Amniotic epithelial cell (primary cell): ENCODE measurements around the gene CAPN11.

ENCODE experiments used
- DNase-seq: peaks from one replicate; pipeline ENCODE4 v3.0.0-alpha.2; 2010; ENCODE audit warnings: low read depth

The CAPN11 gene

GRCh38 chr6:44156494-44157151, 2.0 kb upstream of the CAPN11 start:
- DNase-seq = no peak

- DNase-seq = no peak
Observed at GRCh38 chr6:44157152-44157521, 1.5 kb upstream of the CAPN11 start.

- DNase-seq = peak; percentile 58
Observed at GRCh38 chr6:44161997-44162338, 3.3 kb downstream of the CAPN11 start.

DNA sequence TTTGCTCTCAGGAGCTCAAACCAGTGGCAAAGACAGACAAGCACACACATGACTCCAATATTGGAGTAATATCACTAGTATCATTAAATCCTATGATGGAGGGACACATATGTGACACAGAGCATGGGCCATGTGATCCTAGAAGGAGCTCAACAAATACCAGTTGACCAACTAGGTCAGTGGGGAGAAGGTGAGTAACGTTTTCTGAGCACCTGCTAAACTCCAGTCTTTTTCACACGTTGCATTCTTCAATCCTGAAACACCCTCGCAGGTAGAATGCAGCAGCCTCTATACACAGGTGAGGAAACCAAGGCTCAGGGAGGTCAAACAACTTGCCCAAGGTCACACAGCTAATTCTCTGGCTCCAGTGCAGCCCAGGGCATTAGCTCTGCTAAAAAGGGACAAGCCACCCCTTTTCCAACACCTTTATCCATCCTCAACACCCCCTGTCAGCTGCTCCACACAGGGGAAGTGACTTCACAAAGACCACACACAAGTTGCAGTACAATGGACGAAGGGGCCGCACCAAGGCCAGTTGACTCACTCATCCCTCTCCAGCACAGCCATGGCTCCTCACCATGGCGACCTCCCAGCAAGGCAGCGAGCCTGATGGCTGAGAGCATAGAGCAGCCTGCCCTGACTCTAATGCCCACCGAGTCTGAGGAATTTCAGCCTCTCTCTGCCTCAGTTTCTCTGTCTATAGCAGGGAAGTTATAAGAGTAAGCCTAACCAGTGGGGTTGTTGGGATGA, 4.4 kb downstream of the CAPN11 start:
- DNase-seq = no peak

- no peak for DNase-seq
Observed at GRCh38 chr6:44166116-44166515, 7.5 kb downstream of the CAPN11 start.

GRCh38 chr6:44166591-44167184, 8.1 kb downstream of the CAPN11 start:
- DNase-seq = no peak

DNA sequence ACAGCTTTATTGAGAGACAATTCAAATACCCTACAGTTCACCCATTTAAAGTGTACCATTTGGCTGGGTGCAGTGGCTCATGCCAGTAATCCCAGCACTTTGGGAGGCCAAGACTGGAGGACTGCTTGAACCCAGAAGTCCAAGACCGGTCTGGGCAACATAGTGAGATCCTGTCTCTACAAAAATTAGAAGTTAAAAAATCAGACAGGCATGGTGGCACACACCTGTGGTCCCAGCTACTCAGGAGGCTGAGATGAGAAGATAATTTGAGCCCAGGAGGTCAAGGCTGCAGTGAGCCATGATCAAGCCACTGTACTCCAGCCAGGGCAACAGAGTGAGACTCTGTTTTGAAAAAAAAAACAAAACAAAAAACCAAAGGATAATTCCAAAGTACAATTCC, 8.9 kb downstream of the CAPN11 start:
- DNase-seq = no peak

DNA sequence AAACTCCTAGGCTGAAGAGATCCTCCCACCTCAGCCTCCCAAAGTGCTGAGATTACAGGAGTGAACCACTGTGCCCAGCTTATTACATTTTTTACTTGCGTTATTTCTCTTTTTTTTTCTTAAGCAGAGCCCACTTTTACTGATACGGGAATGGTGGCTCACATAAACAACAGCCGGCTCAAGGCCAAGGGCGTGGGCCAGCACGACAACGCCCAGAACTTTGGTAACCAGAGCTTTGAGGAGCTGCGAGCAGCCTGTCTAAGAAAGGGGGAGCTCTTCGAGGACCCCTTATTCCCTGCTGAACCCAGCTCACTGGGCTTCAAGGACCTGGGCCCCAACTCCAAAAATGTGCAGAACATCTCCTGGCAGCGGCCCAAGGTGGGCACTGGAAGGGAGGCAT, 10.5 kb downstream of the CAPN11 start:
- DNase-seq = no peak

DNA sequence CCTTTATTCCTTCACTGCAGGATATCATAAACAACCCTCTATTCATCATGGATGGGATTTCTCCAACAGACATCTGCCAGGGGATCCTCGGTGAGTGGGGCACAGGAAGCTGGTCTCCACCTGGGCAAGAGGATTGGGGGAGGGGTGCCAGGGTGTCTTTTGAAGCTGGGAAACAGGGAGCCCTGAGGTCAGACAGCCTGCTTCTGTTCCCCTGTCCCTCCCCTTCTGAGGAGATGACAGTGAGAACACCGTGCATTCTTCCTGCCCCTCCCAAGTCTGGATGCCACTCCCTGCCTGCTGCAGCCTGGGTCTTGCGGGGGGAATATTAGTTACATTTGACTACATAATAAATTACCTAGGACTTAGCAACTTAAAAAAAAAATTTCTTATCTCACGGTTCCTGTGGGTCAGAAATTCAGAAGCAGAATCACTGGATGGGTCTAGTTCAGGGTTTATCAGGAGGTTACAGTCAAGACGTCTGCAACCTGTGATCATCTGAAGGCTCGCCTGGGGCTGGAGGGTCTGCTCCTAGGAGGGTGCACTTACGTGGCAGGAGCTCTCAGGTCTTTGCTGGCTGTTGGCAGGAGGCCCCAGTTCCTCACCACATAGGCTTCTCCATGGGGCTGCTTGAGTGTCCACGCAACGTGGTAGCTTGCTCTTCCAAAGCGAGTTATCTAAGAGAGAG, 11.4 kb downstream of the CAPN11 start:
- no peak for DNase-seq

- DNase-seq = no peak
Observed at GRCh38 chr6:44171899-44172546, 13.4 kb downstream of the CAPN11 start.

GRCh38 chr6:44172731-44173500, 14.3 kb downstream of the CAPN11 start:
- peak; percentile 65 for DNase-seq

DNA sequence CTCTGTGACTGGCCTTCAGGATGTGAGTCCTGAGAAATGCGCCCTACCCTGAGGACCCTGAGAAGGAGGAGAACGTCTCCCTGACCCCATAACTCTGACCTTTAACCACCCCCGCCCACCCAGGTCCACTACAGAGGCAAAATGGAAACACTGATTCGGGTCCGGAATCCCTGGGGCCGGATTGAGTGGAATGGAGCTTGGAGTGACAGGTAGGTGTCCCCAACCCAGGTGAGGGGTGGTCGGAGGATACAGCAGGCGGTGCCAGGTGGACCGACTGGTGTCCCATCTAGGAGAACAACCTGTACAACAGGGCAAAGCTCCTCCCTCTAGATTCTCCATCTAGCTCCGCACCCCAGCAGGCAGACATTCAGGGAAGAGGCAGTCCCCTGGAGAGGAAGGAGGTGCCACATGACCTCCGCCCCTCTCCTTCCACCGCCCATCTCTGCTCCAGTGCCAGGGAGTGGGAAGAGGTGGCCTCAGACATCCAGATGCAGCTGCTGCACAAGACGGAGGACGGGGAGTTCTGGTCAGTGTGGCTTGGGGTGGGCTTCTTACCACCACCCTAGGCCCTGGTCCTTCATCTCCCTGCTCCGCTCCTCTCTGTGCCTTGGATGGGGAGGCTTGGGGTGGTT, 17.6 kb downstream of the CAPN11 start:
- no peak for DNase-seq

DNA sequence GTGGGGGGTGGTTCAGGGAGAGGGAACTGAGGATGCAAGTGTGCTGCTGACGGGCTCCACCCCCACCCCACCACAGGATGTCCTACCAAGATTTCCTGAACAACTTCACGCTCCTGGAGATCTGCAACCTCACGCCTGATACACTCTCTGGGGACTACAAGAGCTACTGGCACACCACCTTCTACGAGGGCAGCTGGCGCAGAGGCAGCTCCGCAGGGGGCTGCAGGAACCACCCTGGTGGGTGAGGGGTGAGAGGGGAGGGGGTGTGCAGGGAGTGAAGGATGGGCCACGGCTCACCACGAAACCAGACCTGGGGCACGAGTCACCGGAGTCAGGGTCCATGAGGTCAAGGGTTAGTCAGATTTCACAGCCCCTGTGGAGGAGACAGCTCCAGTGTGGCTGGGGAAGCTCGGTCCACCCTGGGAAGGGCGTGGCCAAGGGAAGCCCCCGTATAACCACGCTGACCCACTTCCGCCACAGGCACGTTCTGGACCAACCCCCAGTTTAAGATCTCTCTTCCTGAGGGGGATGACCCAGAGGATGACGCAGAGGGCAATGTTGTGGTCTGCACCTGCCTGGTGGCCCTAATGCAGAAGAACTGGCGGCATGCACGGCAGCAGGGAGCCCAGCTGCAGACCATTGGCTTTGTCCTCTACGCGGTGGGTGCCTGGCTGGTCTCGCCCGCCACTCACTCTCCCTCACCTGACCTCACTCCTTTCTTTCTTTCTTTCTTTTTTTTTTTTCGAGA, 18.3 kb downstream of the CAPN11 start:
- DNase-seq = no peak

GRCh38 chr6:44177691-44178423, 19.2 kb downstream of the CAPN11 start:
- peak; percentile 97 for DNase-seq

DNA sequence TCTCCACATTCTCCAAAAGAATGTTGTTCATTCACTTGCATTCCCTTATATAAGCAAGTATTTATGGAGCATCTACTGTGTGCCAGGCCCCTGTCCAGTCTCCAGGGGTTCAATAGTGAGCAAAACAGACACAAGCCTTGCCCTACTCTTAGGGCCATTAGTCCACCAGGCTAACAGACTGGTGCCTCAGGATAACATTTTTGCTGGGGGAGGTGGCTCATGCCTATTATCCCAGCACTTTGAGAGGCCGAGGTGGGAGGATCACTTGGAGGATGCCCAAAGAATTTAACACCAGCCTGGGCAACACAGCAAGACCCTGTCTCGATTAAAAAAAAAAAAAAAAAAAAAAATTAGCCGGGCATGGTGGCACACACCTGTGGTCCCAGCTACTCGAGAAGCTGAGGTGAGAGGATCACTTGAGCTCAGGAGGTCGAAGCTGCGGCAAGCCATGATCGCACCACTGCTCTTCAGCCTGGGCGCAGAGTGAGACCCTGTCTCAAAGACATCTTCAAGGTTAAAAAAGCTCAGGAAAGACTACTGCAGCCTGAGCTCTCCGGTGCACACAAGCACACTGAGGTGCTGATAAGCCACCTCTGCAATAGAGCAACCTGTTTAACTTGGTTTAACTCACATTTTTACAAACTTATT, 19.9 kb downstream of the CAPN11 start:
- DNase-seq = no peak

DNA sequence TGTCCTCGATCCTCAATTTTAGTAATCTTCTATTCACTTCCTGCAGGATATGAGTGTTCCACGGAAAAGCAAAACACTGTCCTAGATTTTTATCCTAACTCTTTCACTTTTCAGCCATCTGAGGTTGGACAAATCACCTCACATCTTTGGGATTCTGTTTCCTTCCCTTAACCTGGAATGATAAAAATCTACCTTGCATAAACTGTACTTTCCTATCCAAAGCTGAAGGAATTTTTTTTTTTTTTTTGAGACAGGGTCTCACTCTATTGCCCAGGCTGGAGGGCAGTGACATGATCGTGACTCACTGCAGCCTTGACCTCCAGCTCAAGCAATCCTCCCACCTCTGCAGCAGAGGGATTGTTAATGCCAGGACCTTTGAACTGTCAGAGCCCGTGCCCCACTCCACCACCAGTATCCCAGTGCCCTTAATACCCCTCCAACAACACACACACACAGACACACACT, 20.5 kb downstream of the CAPN11 start:
- peak; percentile 13 for DNase-seq

DNA sequence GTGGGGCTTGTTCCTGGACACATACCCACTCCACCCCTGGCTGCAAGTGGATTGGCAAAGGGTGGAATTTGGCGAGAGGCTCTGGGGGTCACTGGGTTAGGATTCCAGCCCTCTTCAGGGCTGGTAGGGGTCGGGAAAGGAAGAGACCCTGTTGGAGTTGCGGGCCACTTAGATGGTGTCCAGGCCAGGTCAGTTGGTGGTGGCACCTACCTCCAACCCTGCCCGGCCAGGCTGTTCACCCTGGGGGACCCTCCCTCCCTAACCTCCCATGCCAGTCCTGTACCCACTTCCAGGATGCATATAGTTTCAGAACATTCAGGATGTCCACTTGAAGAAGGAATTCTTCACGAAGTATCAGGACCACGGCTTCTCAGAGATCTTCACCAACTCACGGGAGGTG, 21.0 kb downstream of the CAPN11 start:
- DNase-seq = no peak

GRCh38 chr6:44180406-44180805, 21.8 kb downstream of the CAPN11 start:
- no peak for DNase-seq

- DNase-seq = no peak
Observed at GRCh38 chr6:44180886-44181285, 22.3 kb downstream of the CAPN11 start.
